ENCODE data around the gene SERPINB10.

The SERPINB10 gene

DNA sequence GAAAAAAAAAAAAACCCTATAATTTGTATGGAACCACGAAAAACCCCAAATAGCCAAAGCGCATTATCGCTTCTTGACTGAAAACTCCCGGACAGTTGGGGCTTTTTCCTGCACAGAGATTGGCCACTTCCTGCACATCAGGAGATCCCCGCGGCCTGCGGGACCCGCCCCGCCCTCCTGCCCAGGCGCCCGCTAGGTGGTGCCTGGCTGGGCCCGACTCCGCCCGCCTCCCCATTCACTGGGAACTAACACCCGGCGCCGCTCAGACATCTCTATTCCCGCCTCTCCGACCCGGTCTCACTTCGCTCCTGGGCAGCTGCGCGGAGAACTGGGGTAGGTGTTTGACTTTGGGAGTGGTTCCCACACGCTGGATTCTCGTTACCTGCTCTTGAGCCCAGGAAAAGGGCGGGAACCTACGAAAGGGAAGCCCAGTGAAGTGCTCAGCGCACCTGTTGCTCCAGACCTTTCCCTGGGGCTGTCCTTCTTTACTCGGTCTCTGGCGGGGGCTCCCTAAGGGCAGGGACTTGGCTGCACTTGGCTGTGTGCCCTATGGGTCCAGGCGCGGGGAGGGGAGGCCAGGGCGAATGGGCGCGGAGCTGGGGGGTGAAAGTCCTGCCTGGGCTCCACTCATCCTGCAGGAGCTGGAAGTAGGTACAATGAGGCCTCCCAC lies 41.4 kb downstream of the SERPINB10 start, which contains the start of gene HMSD:
Gene HMSD (plus strand): TSS at position 234 of the 670 bp plus-strand sequence. CDS start 4,155 bp downstream, outside the sequence.
- peak; percentile 72 to 80 for ATAC-seq

DNA sequence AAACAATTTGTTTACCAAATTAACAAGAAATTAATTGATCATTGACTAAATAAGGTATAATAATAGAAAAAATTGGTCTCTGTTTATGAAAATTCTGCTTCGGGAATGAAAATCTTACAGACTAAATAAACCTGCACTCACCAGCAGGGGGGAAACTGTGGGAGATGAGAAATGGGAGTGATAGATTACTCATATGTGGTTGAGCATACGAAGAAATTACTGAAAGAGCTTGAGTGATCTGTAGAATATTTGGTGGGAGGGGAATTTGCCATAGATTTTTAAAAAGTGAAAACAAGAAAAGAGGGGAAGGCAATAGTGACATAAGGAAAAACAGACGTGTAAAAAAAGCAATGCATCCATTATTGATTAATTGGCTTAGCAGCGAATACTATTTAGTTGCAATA lies 43.5 kb downstream of the SERPINB10 start:
- ATAC-seq, result peak; percentile 44 to 54

DNA sequence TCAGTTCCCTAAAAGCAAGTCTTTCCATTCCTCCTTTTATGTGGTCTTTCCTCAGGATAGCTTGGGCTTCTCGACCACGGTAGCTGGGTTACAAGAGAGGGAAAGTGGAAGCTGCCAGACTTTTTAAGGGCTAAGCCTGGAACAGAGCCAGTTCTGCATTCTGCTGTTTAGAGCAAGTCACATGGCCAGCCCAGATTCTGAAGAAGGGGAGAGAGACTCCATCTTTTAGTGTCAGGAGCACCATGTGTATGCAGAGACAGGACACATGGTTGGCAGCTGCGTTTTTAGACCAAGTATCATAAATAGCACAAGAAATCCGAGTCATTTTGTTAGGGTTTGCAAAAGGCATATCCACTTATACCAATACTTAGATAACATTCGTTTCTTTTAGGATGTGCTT lies 46.1 kb downstream of the SERPINB10 start:
- no peak for ATAC-seq

DNA sequence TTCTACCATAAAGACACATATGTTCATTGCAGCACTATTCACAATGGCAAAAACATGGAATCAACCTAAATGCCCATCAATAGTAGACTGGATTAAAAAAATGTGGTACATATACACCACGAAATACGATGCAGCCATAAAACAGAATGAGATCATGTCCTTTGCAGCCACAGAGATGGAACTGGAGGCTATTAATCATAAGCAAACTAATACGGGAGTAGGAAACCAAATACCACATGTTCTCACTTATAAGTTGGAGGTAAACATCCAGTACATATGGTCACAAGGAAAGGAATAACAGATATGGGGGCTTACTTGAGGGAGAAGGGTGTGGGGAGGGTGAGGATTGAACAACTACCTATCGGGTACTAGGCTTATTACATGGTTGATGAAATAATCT lies 49.0 kb downstream of the SERPINB10 start:
- ATAC-seq, result no peak

DNA sequence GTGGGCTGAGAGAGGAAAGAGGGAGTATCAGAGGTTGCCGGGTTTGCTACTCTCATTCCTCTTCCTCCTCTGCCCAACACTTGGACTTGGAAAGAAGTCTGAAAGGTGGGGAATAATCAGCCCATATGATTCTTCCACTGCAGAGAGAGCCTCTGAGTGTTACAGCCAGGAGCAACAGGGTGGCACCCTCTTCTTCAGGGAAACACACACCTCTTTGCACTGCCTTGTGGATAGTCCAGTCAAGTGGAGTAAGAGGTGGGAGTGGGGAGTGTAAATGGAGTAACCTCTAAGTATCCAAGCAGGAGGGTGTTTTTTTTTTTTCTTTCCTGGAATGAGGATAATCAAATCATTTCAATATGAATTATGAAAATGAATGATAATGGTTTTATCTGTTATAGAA lies 53.1 kb downstream of the SERPINB10 start:
- no peak for ATAC-seq

DNA sequence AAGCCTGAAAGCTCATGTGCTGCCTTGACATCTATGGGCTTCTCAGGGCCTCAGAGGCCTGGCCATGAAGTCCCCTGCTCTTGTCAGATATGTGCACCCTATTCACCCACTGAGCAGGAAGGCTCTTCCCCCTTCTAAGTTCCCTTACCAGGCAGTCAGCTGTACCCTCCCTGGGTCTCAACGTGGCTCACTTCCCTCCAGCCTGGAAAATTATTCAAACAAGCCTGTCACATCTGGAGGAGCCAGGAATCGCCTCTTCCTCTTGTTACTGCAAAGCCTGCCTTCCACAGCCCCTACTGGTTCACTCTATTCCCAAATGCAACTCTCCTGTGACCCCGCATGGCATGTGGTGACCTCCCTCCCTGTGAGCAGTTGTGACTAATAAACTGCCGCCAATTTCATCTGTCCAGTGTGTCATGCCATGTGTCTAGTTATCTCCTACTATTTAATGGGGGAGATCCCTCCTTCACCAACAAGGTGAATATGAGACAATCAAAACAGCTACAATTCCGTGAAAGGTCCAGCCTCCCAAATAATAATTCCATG lies 53.8 kb downstream of the SERPINB10 start:
- ATAC-seq, result no peak

DNA sequence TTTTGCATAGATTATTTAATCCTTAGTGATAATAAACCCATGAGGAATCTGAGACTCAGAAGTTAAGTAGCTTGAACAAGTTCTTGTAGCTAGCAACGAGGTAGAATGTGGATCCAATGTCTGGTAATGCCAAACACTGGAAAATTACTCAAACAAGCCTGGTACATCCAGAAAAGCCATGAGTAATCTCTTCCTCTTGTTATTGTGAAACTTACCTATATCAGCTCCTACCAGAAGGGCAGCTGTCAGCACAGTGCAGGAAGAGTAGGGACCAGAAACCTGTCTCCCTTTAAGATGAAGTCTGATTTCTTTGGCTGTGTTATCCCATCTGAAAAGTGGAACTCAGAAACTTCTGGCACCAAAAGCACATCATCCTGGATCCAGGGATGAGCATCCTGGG lies 54.4 kb downstream of the SERPINB10 start:
- ATAC-seq, result no peak

DNA sequence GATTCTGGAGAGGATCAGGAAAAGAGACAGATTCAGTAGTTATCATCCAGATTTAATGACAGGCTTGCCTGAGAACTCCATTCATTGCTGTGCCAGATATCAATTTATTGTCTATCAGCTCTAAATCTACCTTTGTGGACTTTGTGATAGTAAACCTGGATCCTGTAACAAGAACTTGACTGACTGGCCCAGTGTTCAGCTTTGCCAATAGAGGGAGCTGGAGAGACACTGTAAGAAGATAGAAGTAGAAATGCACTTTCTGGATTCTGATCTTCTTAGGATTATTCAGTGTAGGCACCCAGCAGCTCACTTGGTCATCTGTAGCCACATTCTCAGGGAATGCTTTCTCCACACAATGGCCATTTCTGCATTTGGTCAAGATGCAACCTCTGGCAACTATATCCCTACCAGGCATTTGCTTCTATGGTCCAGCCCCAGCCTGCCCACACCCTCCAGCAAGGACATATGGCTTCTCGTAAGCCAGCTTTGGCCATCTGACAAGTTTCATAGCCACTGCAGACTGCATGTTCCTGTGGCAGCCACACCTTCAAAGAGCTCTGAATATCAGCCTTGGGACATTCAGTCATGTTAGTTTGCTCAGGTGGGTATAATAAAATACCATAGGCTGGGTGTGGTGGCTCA lies 56.0 kb downstream of the SERPINB10 start:
- peak; percentile 58 to 70 for ATAC-seq

DNA sequence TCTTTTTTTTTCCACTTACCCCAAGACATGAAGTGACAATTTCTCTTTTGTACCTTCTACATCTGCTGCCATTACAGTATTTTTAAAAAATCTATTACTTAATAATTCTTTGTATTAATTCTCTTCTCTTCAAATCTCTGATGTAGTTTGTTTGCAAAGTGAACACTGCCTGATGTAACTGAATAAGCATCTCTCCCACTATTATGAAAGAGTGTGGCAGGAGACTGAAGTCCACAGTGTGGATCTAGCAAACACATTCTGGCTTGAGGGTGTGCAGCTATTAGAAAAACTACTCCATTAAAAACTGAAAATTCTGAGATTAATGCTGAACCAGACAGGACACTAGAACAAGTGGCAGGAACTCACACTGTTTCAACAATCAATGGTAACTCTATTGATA lies 57.1 kb downstream of the SERPINB10 start:
- ATAC-seq, result no peak

DNA sequence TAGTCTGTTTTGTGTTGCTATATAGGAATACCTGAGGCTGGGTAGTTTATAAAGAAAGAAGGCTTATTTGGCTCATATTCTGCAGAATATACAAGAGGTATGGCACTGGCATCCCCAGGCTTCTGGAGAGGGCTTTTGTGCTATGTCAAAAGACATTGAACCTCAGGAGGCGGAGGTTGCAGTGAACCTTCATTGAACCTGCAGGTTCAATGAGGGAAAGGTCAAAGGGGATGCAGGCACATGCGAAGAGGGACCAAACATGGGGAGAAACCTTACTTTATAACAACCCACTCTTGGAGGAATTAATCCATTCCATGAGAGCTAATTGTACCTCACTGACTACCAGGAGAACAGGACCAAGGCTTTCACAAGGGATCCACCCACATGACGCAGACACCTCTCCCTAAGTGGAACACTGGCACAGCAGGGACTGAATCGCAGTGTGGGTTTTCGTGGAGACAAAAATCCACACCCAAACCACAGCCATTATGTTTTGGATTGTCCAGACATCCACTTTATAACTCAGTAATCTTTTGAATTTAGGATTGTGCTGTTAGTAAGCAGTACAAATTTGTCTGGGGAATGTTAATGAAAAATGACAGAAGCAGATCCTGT lies 58.1 kb downstream of the SERPINB10 start:
- ATAC-seq, result no peak

DNA sequence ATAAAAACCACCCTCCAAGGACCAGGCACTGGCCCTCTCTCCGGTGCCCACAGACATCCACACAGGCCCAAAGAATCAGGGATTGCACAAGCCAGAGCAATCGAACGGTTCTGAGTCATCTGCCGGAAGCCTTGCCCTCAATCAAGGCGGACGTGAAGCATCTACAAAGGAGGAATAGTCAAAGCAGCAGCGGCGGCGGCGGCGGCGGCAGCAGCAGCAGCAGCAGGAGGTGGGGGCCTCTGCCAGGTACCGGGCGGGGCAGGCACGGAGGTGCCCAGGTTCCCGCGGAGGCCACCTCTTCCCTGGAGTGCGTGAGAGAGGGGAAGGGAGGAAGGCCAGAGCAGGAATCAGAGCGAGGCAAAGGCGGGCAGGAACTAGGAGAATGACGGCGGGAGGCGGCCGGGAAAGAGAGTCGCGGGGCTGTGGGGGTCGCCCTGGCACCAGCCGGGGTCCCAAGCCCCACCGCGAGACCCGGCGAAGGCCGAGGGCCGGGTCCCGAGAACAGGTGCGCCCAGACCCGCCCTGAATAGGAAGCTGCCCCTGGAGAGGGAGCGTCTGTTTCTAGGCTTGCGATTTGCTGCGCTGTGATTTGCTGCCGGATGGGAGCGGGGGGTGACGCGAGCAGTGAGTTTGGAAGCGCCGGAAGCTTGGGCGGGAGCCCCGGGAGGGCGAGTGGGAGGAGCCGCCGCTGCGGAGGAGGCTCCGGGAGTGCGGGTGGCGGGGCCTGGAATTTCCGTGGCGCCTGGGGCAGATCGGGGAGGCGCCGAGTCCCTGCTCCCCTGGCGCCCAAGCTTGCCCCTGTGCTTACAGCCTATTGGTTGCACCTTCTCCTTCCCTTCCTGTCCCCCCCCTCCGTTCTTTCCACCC lies 62.4 kb downstream of the SERPINB10 start, which contains the start of gene SERPINB8:
Gene SERPINB8 (plus strand): TSS at position 140 of the 867 bp plus-strand sequence. CDS start 8,228 bp downstream, outside the sequence.
- ATAC-seq, result peak; percentile 90 to 93

DNA sequence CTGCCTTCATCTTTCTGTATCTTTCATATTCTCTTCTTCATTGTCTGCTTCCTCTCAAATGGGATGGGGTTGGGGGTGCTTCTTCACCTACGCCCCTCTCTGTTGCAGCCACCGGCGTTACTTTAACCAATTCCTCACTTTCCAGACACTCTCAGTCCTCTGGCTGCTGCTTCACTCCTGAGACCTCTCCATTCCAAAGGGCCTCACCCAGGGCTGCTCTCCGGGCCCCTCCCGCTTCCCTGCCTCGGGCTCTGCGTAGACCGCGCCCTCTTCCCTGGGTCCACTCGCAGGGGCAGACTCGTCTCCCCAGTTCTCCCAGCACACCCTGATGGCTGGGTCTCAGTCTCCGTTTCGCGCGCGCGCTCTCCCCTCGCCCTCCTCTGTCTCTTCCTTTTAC lies 63.0 kb downstream of the SERPINB10 start:
- no peak for ATAC-seq

DNA sequence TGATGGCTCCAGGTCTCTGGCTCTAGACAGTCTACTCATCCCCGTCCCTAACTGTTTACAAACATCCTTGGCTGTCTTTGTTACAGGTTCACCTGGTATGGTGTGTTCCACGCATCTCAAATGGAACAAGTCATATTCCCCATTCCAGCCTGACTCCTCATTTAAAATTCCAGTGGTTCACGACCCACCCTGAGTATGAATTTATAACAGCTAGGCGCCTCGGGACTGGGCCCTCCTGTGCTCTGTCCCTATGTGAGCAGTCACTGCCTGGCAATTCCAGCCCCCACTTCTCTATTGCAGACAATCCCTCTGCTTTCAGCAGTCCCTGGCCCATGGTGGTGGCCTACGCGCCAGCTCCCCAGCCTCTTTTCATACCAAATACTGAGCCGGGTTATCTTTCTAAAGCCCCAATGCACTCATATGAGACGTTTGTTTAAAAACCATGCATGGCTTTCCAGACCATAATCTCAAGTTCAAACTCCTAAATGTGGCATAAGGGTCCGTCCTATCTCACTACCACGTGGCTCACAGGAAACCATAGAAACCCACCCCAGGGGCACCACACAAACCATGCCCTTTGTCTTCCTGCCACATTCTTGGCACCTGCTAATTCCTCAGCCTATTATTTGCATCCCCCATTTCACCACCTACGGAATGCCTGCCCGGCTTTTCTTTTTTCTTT lies 63.7 kb downstream of the SERPINB10 start:
- no peak for ATAC-seq

DNA sequence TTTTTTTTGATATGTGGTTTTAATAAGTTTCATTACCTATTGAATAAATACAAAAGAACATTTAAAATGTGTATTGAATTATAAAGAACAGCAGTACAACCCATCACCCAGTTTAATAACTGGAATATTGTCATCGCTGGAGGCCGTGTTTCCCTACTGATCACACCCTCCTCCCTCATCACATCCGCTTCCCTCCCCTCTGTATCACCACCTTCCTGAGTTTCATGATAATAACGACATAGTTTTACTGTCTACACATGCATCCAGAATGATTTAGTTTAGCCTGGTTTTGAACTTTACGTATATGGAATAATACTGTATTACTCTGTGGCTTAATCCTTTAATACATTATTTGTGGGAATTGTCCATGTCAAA lies 64.2 kb downstream of the SERPINB10 start:
- no peak for ATAC-seq

DNA sequence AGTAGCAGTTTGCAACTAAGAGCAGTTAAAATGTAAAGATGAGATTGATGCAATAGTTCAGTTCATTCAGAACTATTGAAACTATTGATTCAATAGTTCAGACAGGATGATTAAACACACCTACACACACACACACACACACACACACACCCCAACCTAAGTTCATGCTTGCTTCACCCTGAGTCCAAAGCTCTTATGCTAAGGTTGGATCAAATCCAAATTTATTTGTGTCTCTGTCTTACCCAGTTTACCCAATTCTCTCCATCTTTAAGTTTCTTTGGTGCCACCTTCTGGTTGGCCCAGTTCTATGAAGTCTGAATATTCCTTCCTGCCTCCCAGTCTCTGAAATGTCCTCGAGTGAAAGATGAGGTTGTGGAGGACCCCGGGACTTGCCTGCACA lies 67.2 kb downstream of the SERPINB10 start:
- ATAC-seq, result no peak

DNA sequence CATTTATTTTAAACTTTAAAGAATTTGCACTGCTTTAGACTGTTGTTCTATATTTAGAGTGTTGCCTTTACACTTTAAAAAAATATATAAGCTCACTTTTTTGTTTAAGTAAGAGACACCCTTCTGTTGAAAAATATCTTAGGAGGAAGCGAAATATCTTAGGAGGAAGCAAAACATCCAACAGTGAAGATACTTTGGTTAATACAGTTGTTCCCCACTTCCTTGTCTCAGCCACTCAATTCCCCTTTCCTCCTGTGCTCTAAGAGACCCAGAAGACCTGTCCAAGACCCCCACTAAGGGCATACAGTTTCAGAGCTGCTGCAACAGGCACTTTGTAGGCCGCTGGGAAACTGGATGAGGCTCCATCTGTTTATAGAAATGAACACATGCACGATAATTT lies 67.9 kb downstream of the SERPINB10 start:
- ATAC-seq, result no peak

DNA sequence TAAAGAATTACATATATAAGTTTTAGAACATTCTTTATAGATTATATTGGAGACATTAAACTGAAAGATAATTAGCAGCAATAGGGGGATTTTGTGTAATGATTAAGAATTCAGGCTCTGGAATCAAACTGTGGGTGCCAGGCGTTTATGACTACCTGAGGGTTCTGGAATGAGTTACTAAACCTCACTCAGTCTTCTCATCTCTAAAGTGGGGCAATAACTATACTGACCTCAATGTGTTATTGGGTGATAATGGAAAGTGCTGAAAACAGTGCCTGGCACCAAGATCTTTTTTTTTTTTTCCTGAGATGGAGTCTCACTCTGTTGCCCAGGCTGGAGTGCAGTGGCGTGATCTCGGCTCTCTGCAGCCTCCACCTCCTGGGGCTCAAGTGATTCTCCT lies 69.3 kb downstream of the SERPINB10 start:
- ATAC-seq, result peak in 1 of 2 donors; percentile 56

DNA sequence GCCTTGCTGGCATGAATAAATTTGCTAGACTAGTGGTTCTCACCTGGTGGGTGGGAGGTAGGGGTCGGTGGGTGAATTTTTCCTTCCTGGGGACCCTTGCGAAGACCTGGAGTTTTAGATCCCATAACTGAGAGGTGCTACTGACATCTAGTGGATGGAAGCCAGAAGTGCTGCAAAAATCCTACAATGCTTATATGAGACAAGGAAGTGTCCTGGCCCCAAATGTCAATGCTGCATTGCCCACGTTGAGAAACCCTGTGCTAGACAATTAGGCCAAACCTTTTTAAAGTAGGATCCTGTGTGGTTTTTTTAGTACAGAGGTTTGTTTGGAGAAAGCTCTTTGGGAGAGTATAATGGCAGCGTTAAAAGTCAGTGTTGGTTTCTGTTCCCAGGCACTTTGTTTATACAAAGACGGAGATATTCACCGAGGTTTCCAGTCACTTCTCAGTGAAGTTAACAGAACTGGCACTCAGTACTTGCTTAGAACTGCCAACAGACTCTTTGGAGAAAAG lies 71.7 kb downstream of the SERPINB10 start:
- peak; percentile 33 to 44 for ATAC-seq

DNA sequence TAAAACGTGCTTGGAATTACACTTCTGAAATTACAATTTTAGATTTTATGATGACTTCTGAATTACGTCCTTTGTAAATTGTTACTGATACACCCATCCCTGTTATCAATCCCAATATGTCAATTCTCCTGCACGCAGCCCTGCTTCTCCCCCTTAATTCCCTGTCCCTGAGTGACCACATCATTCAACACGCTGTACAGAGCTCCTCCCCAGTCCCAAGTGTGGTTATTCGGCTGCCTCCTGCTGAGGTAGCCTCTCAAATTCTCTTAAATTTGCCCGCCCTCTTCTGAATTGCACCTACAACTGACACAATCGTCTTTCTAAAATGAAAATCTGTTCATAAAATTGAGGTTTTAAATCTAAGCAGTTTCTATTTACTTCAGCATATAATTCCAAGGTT lies 72.3 kb downstream of the SERPINB10 start:
- ATAC-seq, result no peak

DNA sequence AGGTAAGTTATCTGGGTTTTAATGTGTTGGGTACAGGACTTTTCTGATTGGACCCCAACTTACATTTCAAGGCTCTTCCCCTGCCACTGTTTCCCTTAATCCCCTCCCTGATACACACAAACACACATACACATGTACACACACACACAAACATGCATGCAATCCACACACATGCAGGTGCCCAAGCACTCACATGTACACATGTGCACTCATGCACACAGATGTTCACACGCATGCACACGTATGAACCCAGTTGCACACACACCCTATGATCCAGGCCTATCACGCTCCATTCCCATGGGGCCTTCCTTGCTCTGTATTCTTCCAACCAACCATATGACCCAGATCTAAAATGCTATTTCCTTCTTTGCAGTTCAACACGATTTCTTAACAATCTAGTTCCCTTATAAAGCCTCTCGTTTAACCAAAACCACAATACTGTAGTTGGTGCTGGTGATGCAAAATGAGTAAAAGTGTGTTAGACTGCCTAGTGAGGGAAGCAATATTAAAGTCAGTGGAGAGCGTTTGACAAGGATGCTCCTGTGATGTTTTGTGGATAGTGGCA lies 73.2 kb downstream of the SERPINB10 start:
- no peak for ATAC-seq

DNA sequence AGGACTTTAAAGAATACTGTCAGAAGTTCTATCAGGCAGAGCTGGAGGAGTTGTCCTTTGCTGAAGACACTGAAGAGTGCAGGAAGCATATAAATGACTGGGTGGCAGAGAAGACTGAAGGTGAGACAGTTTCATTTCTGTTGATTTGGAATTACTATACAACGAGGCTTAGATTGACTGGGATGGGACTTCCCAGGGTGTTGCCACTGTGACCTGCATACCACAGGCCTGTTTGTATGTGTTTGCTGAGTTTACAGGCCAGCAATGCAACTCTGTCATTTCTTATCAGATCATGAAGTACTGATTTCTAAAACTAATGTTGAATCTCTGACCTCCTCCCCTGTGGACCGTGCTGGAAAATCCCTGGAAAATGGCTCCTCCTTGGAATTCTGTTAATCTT lies 74.0 kb downstream of the SERPINB10 start:
- no peak for ATAC-seq

DNA sequence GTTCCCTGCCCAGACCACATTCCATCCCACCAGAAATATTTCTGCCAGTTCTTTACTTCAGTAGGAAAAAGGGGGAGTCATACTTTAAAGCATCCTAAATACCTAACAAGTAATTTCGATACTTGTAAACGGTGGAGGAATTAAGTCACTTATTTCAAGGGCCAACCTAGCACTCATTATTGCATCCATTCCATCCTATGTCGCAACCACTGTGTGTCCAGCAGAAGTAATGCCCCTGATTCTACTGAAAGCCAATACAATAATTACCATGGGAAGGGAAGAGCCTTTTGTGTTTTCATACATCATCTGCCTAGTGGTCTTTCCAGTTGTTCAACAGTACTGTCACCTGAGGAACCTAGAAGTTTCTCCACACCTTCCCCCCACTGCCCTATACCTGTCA lies 74.6 kb downstream of the SERPINB10 start:
- ATAC-seq, result no peak

Measured in activated CD4-positive, CD25-positive, alpha-beta regulatory T cell treated with anti-CD3 and anti-CD28 coated beads, Interleukin-2, amount 50 U/mL, for 24 hours (primary cell).